ENCODE measurements around the gene TNFSF10. TPM values are rescaled to one million over a fixed set of nuclear protein-coding genes. Genes with fewer than 3 reads are reported as not detected.
"Not testable (repeated sequence)": the region's sequence is repeated elsewhere in the genome, so short reads cannot be mapped to it uniquely, and the experiment has no call there.

TNFSF10 gene
- total and polyA plus RNA-seq, 10 of the 15 experiments (the other 5 are each of a cell fraction or from before 2014, with no cell fraction given), result 2.1 to 12.3 (median 4.4) TPM

DNA sequence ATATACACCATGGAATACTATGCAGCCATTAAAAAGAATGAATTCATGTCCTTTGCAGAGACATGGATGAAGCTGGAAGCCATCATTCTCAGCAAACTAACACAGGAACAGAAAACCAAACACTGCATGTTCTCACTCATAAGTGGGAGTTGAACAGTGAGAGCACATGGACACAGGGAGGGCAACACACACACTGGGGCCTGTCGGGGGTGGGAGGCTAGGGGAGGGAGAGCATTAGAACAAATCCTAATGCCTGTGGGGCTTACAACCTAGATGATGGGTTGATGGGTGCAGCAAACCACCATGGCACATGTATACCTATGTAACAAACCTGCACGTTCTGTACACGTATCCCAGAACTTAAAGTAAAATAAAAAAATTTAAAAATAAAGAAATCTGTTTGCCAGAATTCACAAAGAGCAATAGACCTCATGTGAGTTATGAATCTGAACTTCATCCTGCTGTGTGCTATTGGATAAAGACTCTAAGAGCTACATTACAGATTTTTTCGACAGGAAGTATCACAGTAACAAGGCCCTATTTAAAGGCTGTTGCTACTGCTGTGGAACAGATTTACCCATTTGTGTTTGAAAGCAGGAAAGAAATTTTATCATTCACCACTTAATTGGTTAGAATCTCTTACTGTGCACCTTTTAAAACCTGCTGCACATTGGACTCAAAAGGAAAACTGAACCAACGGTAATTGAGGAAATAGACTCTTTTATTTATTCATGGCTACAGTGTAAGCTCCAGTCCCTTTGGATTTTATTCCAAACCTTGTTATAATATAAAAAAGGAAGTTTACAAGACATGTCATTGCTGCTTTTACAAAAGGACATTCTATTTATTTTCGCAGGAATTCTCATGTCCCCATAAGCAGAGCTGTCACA, 1.1 kb downstream of the TNFSF10 start:
- Histone ChIP-seq H3K4me3 (peak overlapping the region; percentile 57), H3K79me2 (ENCODE audit: control insufficient read depth, insufficient read depth, low read length) (peaks cover 18% of the 10 kb centered on the region), H3K4me1 (ENCODE audit: control insufficient read depth, insufficient read depth, low read length) (peaks cover 10% of the 10 kb centered on the region; the same call in 1 of the 2 replicates), H3K27ac (ENCODE audit: control insufficient read depth, insufficient read depth) (peak overlapping the region; percentile 74), H3K4me2 (ENCODE audit: control insufficient read depth, insufficient read depth) (peak overlapping the region; percentile 64), H3K9ac (ENCODE audit: control insufficient read depth, insufficient read depth, low read length) (peak overlapping the region; percentile 59)
- DNase-seq (ENCODE audit: low read depth, low spot score); intact Hi-C loops (cut with micrococcal nuclease; ENCODE audit: unreplicated experiment); H4K20me1 ChIP-seq (ENCODE audit: control insufficient read depth, insufficient read depth); in situ Hi-C loops (cut with MboI); POLR2A ChIA-PET; H3K36me3 ChIP-seq (ENCODE audit: control insufficient read depth in 2 of 2, insufficient read depth in 2 of 2, low read length in 1 of 2); H3K27me3 ChIP-seq (replicated peaks in 1 of 2; ENCODE audit: control insufficient read depth in 2 of 2, insufficient read depth in 2 of 2, low read length in 1 of 2); FAIRE-seq; H2AFZ ChIP-seq (ENCODE audit: control insufficient read depth, low read depth, low read length); BruUV-seq (replicated peaks); H3K9me3 ChIP-seq (replicated peaks; ENCODE audit: control insufficient read depth, insufficient read depth, low read length): not testable (repeated sequence)
- 34% methylated on average over 6 of the region's 6 CpGs for WGBS (ENCODE audit: insufficient coverage, insufficient replicate concordance, low lambda C conversion rate, missing lambda C conversion rate)
- ChIA-PET RAD21 (ENCODE audit: unreplicated experiment) (interaction anchor here (0.7 to 3.0 kb wide), 3 partner anchors 10 to 73 kb away, joined by 3 to 24 read pairs (median 3); no protein-coding TSS in a partner anchor), CTCF (interaction anchor here (0.8 to 2.5 kb wide), 8 partner anchors 11 to 151 kb away, joined by 3 to 20 read pairs (median 3); no protein-coding TSS in a partner anchor), SMC1A (ENCODE audit: uncharacterized antibody, unreplicated experiment) (interaction anchor here (0.7 to 3.7 kb wide), 10 partner anchors 9 to 700 kb away, joined by 3 to 16 read pairs (median 4); no protein-coding TSS in a partner anchor)
- peak; percentile 7; the same call in 1 of the 3 replicates for ATAC-seq

DNA sequence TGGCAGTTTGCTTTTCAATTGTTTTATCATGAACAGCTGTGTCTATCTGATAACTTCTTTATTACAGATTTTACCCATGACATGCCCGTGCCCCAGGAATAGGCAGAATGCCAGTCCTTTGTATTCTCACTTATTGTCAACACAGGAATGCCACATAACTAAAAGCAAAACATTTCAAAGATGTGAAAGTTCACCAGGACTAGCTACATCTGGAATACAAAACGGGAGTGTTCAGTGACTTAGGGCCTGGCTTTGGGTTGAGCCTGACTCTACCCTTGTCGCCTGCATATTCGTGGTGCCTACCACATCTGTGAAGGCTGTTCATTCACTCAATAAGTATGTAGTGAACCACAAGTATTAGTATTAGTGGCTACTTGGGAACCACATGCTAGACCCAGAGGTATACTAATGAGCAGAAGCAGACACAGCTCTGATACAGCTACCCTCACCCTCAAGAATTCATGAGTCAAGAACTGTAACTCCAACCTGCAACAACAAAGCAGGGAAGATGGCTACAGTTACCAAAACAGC, 2.9 kb downstream of the TNFSF10 start:
- peak overlapping the region; percentile 49 for H3K4me2 ChIP-seq (ENCODE audit: control insufficient read depth, insufficient read depth)
- peak overlapping the region; percentile 41 for H2AFZ ChIP-seq (ENCODE audit: control insufficient read depth, low read depth, low read length)
- intact Hi-C loops (cut with micrococcal nuclease; ENCODE audit: unreplicated experiment), result loop anchor here (1.0 kb wide), 1 partner anchor 72 kb away; no protein-coding TSS in a partner anchor
- peaks cover 18% of the 10 kb centered on the region for H3K79me2 ChIP-seq (ENCODE audit: control insufficient read depth, insufficient read depth, low read length)
- ChIA-PET SMC1A (ENCODE audit: uncharacterized antibody, unreplicated experiment) (interaction anchor here (0.8 to 2.8 kb wide), 7 partner anchors 9 to 87 kb away, joined by 3 to 21 read pairs (median 3); no protein-coding TSS in a partner anchor), POLR2A (interaction anchor here (1.3 kb wide), 1 partner anchor 74 kb away, joined by 3 read pairs; no protein-coding TSS in a partner anchor), CTCF (interaction anchor here (1.1 to 1.2 kb wide), 3 partner anchors 10 to 81 kb away, joined by 3 to 6 read pairs (median 5); no protein-coding TSS in a partner anchor), RAD21 (ENCODE audit: unreplicated experiment) (interaction anchor here (1.0 to 3.5 kb wide), 2 partner anchors 10 to 75 kb away, joined by 3 to 18 read pairs; no protein-coding TSS in a partner anchor)
- peak overlapping the region; percentile 4; the same call in 1 of the 2 replicates for H3K9ac ChIP-seq (ENCODE audit: control insufficient read depth, insufficient read depth, low read length)
- peak overlapping the region; percentile 57; the same call in 1 of the 2 replicates for H3K4me3 ChIP-seq
- H4K20me1 ChIP-seq (ENCODE audit: control insufficient read depth, insufficient read depth), result no peaks in the 10 kb centered on the region
- in situ Hi-C loops (cut with MboI), result no loop called here
- peak; percentile 79 for ATAC-seq
- peaks cover 10% of the 10 kb centered on the region; the same call in 1 of the 2 replicates for H3K4me1 ChIP-seq (ENCODE audit: control insufficient read depth, insufficient read depth, low read length)
- H3K27me3 ChIP-seq (replicated peaks in 1 of 2; ENCODE audit: control insufficient read depth in 2 of 2, insufficient read depth in 2 of 2, low read length in 1 of 2), result no peaks in the 10 kb centered on the region
- no TSS peak for BruUV-seq (replicated peaks)
- no peaks in the 10 kb centered on the region for H3K9me3 ChIP-seq (replicated peaks; ENCODE audit: control insufficient read depth, insufficient read depth, low read length)
- H3K36me3 ChIP-seq (ENCODE audit: control insufficient read depth in 2 of 2, insufficient read depth in 2 of 2, low read length in 1 of 2), result no peaks in the 10 kb centered on the region
- H3K27ac ChIP-seq (ENCODE audit: control insufficient read depth, insufficient read depth), result peak overlapping the region; percentile 35; the same call in 1 of the 2 replicates
- no peak for FAIRE-seq
- peak; percentile 53 for DNase-seq (ENCODE audit: low read depth, low spot score)
- 32% methylated on average over 4 of the region's 4 CpGs for WGBS (ENCODE audit: insufficient coverage, insufficient replicate concordance, low lambda C conversion rate, missing lambda C conversion rate)
- TF ChIP-seq JUND (IDR thresholded peaks at IDR 0.05; ENCODE audit: low read depth, low read length) (no peak), NR2F1 (conservative IDR thresholded peaks at IDR 0.05) (no peak), POLR2AphosphoS5 (IDR thresholded peaks at IDR 0.05; ENCODE audit: low read length) (no peak), RAD51 (IDR thresholded peaks at IDR 0.05) (no peak), NRF1 (conservative IDR thresholded peaks at IDR 0.05; ENCODE audit: low read depth, low read length) (no peak), SP1 (IDR thresholded peaks at IDR 0.05; ENCODE audit: low read depth, low read length) (no peak), EP300 (IDR thresholded peaks at IDR 0.05; ENCODE audit: borderline replicate concordance in 1 of 2, control insufficient read depth in 1 of 2, low read depth in 2 of 2, low read length in 2 of 2) (0 out of 4 replicates have a peak, but pooled peaks of 1 of the 2 experiments have one; percentile 5), HDAC6 (IDR thresholded peaks at IDR 0.05; ENCODE audit: unreplicated experiment) (no peak), YY1 (IDR thresholded peaks at IDR 0.05; ENCODE audit: low read depth, low read length) (no peak), TCF3 (IDR thresholded peaks at IDR 0.05; ENCODE audit: borderline replicate concordance, insufficient read depth, low read depth, low read length) (no peak), KLF5 (IDR thresholded peaks at IDR 0.05; ENCODE audit: partially characterized antibody) (no peak), RUNX3 (IDR thresholded peaks at IDR 0.05; ENCODE audit: low read length) (peak; percentile 77), CREM (IDR thresholded peaks at IDR 0.05; ENCODE audit: low read depth) (no peak)

All from GM12878 (cell line).